ENCODE measurements around the gene TADA2B. TPM values are rescaled to one million over a fixed set of nuclear protein-coding genes. Genes with fewer than 3 reads are reported as not detected.

Gene TADA2B
- total and polyA plus RNA-seq, 8 donors = 9.6 to 26.2 (median 17.9) TPM

- peaks cover 15 to 30% (median 25%) of the 10 kb centered on the region in 3 donors for H3K4me1 ChIP-seq
- intact Hi-C loops (cut with DNase I) = no loop called here
- no peak for ATAC-seq
- peak overlapping the region; percentile 61 to 95 (median 84) for H3K4me3 ChIP-seq
- DNase-seq = peak in 2 of 6 donors; percentile 50 to 66
- TF ChIP-seq CTCF (IDR thresholded peaks at IDR 0.05) = no peak
- WGBS, 2 donors = 24 to 31% methylated on average over 42 of the region's 42 CpGs
- peak overlapping the region in 3 of 4 donors; percentile 69 to 72 (median 71) for H3K27ac ChIP-seq
- H3K9me3 ChIP-seq = no peaks in the 10 kb centered on the region
- H3K27me3 ChIP-seq = no peaks in the 10 kb centered on the region
- no peaks in the 10 kb centered on the region for H3K36me3 ChIP-seq
- no peak for FAIRE-seq
These were observed 1.2 kb upstream of the TADA2B start for GRCh38 chr4:7041801-7042502.

- peak overlapping the region; percentile 61 to 98 (median 94) for H3K4me3 ChIP-seq
- intact Hi-C loops (cut with DNase I) = no loop called here
- 0 to 1% methylated on average over 63 to 90 of the region's 90 CpGs for WGBS, 2 donors
- H3K27me3 ChIP-seq = no peaks in the 10 kb centered on the region
- peak overlapping the region; percentile 69 to 73 (median 72) for H3K27ac ChIP-seq
- FAIRE-seq (no peak), DNase-seq (peak; percentile 96 to 99 (median 98)), ATAC-seq (peak; percentile 87 to 96 (median 91))
- H3K4me1 ChIP-seq = peaks cover 15 to 30% (median 25%) of the 10 kb centered on the region in 3 donors
- peak in 3 of 4 donors; percentile 8 to 30 (median 24) for TF ChIP-seq CTCF (IDR thresholded peaks at IDR 0.05)
- H3K36me3 ChIP-seq = no peaks in the 10 kb centered on the region
- H3K9me3 ChIP-seq = no peaks in the 10 kb centered on the region
These were observed 479 bp upstream of the TADA2B start for GRCh38 chr4:7042503-7043283.

- Histone ChIP-seq H3K27me3 (no peaks in the 10 kb centered on the region), H3K9me3 (no peaks in the 10 kb centered on the region), H3K36me3 (no peaks in the 10 kb centered on the region), H3K27ac (peak overlapping the region; percentile 85 to 93 (median 90)), H3K4me1 (peaks cover 19 to 32% (median 26%) of the 10 kb centered on the region in 3 donors), H3K4me3 (peak overlapping the region; percentile 85 to 98 (median 95))
- intact Hi-C loops (cut with DNase I) = no loop called here
- 3 to 7% methylated on average over 29 of the region's 29 CpGs for WGBS, 2 donors
- peak in 2 of 4 donors; percentile 7 to 11 for ATAC-seq
- TF ChIP-seq CTCF (IDR thresholded peaks at IDR 0.05) = no peak
- FAIRE-seq = no peak
- no peak for DNase-seq
These were observed 1.2 kb downstream of the TADA2B start for GRCh38 chr4:7044137-7044930.

GRCh38 chr4:7045553-7045952, 2.4 kb downstream of the TADA2B start:
- intact Hi-C loops (cut with DNase I) = no loop called here
- no peak for TF ChIP-seq CTCF (IDR thresholded peaks at IDR 0.05)
- DNase-seq = no peak
- H3K4me1 ChIP-seq = peaks cover 28 to 42% (median 37%) of the 10 kb centered on the region in 3 donors
- H3K36me3 ChIP-seq = no peaks in the 10 kb centered on the region
- H3K4me3 ChIP-seq = peak overlapping the region in 2 of 4 donors; percentile 97 to 98
- no peaks in the 10 kb centered on the region for H3K9me3 ChIP-seq
- no peaks in the 10 kb centered on the region for H3K27me3 ChIP-seq
- 41 to 42% methylated on average over 8 of the region's 8 CpGs for WGBS, 2 donors
- H3K27ac ChIP-seq = no peak overlapping the region
- no peak for FAIRE-seq
- no peak for ATAC-seq

All from pancreas (tissue), 10 donors.